K562 (cell line): ENCODE data around the gene PRKCB. TPM values are rescaled to one million over a fixed set of nuclear protein-coding genes. Genes with fewer than 3 reads are reported as not detected.

ENCODE experiments used
- ATAC-seq: fragments of 200-7000 bp; cut with Tn5 transposase; 3 replicates; pipeline ENCODE4 v1.9.1; 2020; ENCODE audit warnings: moderate library complexity
- BruUV-seq: library from RNA; stranded (reverse); fragments of 400-500 nt; replicated peaks from 2 replicates; lab custom pipeline; 2021; lab: Mats Ljungman, UMichigan
- CTCF ChIA-PET: fragments of 300-600 bp; formaldehyde crosslinking; extraction: SDS; loops from one replicate; lab custom pipeline; 2021; ENCODE audit warnings: low intra/inter-chr PET ratio; lab: Yijun Ruan, JAX
- POLR2A ChIA-PET: fragments of 300-600, 350-650 bp; sonication (Branson Sonifier 250); formaldehyde crosslinking; extraction: SDS; loops from one replicate; lab custom pipeline; 2021; ENCODE audit warnings: antibody characterized with exemption, inconsistent platforms; lab: Yijun Ruan, JAX
- DNase-seq, 4 experiments: peaks; one replicate each; pipeline versions ENCODE4 v3.0.0 to v3.0.0-alpha.2; 2011 to 2018; ENCODE audit warnings: low spot score in 3 of 4, mixed read lengths in 3 of 4; ENCODE audit errors: extremely low read depth in 1 of 4
- FAIRE-seq: peaks from 2 replicates; lab custom pipeline; 2011; peaks lifted over from hg19 to GRCh38; lab: Jason Lieb, UNC
- H2AFZ ChIP-seq: 2 replicates; pipeline ENCODE4 v1.6.0; 2011; ENCODE audit warnings: low read depth, low read length, control low read depth, inconsistent platforms
- H3K27ac ChIP-seq: fragments of 200-600 bp; 3 replicates; pipeline ENCODE4 v1.8.0; 2011; ENCODE audit warnings: low read depth, mild to moderate bottlenecking, control low read depth, inconsistent platforms, low read length, moderate library complexity, mixed read lengths; ENCODE audit errors: extremely low read depth
- H3K27me3 ChIP-seq, 2 experiments: fragments of 300-600 bp in 1 of 2; 2 replicates in 1 of 2; 3 replicates in 1 of 2; pipeline versions ENCODE4 v1.6.0 to v1.8.0; 2011; ENCODE audit warnings: inconsistent platforms in 2 of 2, low read length in 2 of 2, mild to moderate bottlenecking in 1 of 2, mixed read lengths in 1 of 2, moderate library complexity in 1 of 2; ENCODE audit not compliant: control insufficient read depth in 2 of 2, insufficient read depth in 2 of 2
- H3K36me3 ChIP-seq: fragments of 300-600 bp; 3 replicates; pipeline ENCODE4 v1.8.0; 2011; ENCODE audit warnings: mild to moderate bottlenecking, low read length, inconsistent platforms; ENCODE audit not compliant: control insufficient read depth, insufficient read depth
- H3K4me1 ChIP-seq, 2 experiments: fragments of 200-600 bp in 1 of 2; replicated peaks in 1 of 2; 2 replicates in 1 of 2; 3 replicates in 1 of 2; pipeline versions ENCODE4 v1.5.1 to v1.8.0; 2011; ENCODE audit warnings: inconsistent platforms in 2 of 2, low read length in 2 of 2, mild to moderate bottlenecking in 1 of 2, mixed read lengths in 1 of 2, moderate library complexity in 1 of 2; ENCODE audit not compliant: control insufficient read depth in 2 of 2, insufficient read depth in 2 of 2
- H3K4me2 ChIP-seq: 2 replicates; pipeline ENCODE4 v1.6.1; 2011; ENCODE audit warnings: low read length, control low read depth, inconsistent platforms, mixed read lengths; ENCODE audit not compliant: insufficient read depth
- H3K4me3 ChIP-seq: fragments of 200-600 bp; sonication (generic), shearing (Covaris generic); 2 replicates; pipeline ENCODE4 v1.5.1; 2016; ENCODE audit warnings: control low read depth, inconsistent platforms
- H3K79me2 ChIP-seq: fragments of 200-600 bp; 3 replicates; pipeline ENCODE4 v1.8.0; 2011; ENCODE audit warnings: low read length, inconsistent platforms; ENCODE audit not compliant: control insufficient read depth, insufficient read depth
- H3K9ac ChIP-seq, 2 experiments: 2 replicates each; pipeline versions ENCODE4 v1.6.0 to v1.6.1; 2011; ENCODE audit warnings: low read depth in 2 of 2, low read length in 2 of 2, control low read depth in 1 of 2, inconsistent platforms in 1 of 2, mild to moderate bottlenecking in 1 of 2, mixed read lengths in 1 of 2; ENCODE audit not compliant: insufficient read depth in 1 of 2
- H3K9me1 ChIP-seq: one replicate; pipeline ENCODE4 v1.6.0; 2011; ENCODE audit warnings: inconsistent platforms, mild to moderate bottlenecking, low read length, moderate library complexity; ENCODE audit not compliant: control insufficient read depth, insufficient read depth
- H3K9me3 ChIP-seq: replicated peaks from 2 replicates; pipeline ENCODE4 v1.5.1; 2011; ENCODE audit warnings: low read depth, low read length, inconsistent platforms; ENCODE audit not compliant: control insufficient read depth, insufficient read depth
- H4K20me1 ChIP-seq: replicated peaks from 2 replicates; pipeline ENCODE4 v1.6.1; 2011; ENCODE audit warnings: low read length, inconsistent platforms, mixed read lengths; ENCODE audit not compliant: control insufficient read depth, insufficient read depth
- GABPA ChIP-seq: fragments of 200-800 bp; sonication (Bioruptor generic); conservative IDR thresholded peaks from 2 replicates; pipeline ENCODE4 v1.6.1; 2016; ENCODE audit warnings: low read depth, missing genetic modification characterization, missing compliant biosample characterization
- GTF2E2 ChIP-seq: fragments of 200-800 bp; sonication (Bioruptor generic); IDR thresholded peaks from 2 replicates; pipeline ENCODE4 v1.6.1; 2016; ENCODE audit warnings: missing genetic modification characterization, missing compliant biosample characterization
- RBM17 ChIP-seq: fragments of 200-400 bp; formaldehyde crosslinking; IDR thresholded peaks from 2 replicates; pipeline ENCODE4 v1.6.1; 2017; ENCODE audit warnings: low read depth, mild to moderate bottlenecking, low read length, borderline replicate concordance
- ZKSCAN8 ChIP-seq: fragments of 200-800 bp; sonication (Bioruptor generic); IDR thresholded peaks from 2 replicates; pipeline ENCODE4 v1.6.1; 2016; ENCODE audit warnings: missing genetic modification characterization, missing compliant biosample characterization
- WGBS: fragments of 100-300 bp; shearing (Covaris generic); methylation state at CpG from one replicate; pipeline ENCODE4 v1.1.6; 2016; ENCODE audit warnings: low coverage, mixed read lengths; ENCODE audit not compliant: insufficient coverage; ENCODE audit errors: missing lambda C conversion rate; 5-methylcytosine and 5-hydroxymethylcytosine counted together
- in situ Hi-C: fragments of 300-500 bp; cut with MboI; formaldehyde crosslinking; loops from 4 replicates; pipeline ENCODE4 v1.15.0; 2018; ENCODE audit warnings: inconsistent platforms, mixed read lengths
- intact Hi-C: fragments of 100-400 bp; cut with micrococcal nuclease; formaldehyde crosslinking; loops from 2 replicates; pipeline ENCODE4 v1.14.2; 2022
- polyA plus RNA-seq, 8 experiments: library from polyadenylated mRNA; depleted of rRNA in 4 of 8; stranded (reverse) in 5 of 8; unstranded in 3 of 8; fragments of >200 nt; fragmentation: Nextera tagmentation in 2 of 8; fragmentation: Illumina TruSeq in 1 of 8; extraction: Ambion mirVana in 2 of 8; extraction: Trizol in 1 of 8; gene quantifications; 2 replicates each; pipeline versions ENCODE4 v1.2.1 to v1.2.3, GENCODE V29; 2011 to 2014; ENCODE audit warnings: inconsistent platforms in 1 of 8, missing spikeins in 1 of 8
- total RNA-seq, 7 experiments: library from RNA; depleted of rRNA in 6 of 7; stranded (reverse); fragments of >200 nt in 6 of 7; fragmentation: Illumina TruSeq in 2 of 7; extraction: Trizol in 2 of 7; gene quantifications; 2 replicates each; pipeline versions ENCODE4 v1.2.1 to v1.2.3, GENCODE V29; 2011 to 2021; ENCODE audit warnings: low replicate concordance in 1 of 7
- TF ChIP-seq, protein P1 (sequence below): fragments of 450-650 bp; IDR thresholded peaks from 2 replicates; pipeline ENCODE4 v1.6.1; 2016; ENCODE audit warnings: antibody characterized with exemption

Gene PRKCB
- total and polyA plus RNA-seq, 9 of the 15 experiments (the other 6 are each of a cell fraction or from before 2014, with no cell fraction given) = 49.9 to 276 (median 148) TPM

DNA sequence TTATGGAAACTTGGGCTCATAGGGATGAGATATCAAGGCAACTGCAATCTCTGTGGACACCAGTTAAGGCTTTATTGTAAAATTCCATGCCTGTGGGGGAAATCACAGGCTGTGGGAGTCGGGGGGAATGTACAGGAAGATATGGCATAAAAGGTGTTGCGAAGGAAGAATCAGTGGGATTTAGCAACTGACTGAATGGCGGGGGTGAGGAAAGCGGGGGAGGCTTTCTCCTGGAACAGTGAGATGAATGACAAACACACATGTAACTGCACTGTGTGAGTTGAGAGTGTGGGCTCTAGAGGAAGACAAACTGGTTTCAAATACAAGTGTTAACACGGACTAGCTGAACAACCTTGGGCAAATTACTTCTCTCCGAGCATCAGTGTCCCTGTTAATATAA, 143.7 kb downstream of the PRKCB start:
- BruUV-seq = no TSS peak
- Histone ChIP-seq H3K27ac (no peak overlapping the region), H3K4me1 (peaks cover 2 to 6% of the 10 kb centered on the region in 2 experiments; a peak in 2 of 5 replicates), H3K4me3 (no peak overlapping the region), H4K20me1 (peaks cover 9% of the 10 kb centered on the region), H3K9ac (no peak overlapping the region), H3K9me3 (no peaks in the 10 kb centered on the region), H3K36me3 (peaks cover 55% of the 10 kb centered on the region; the same call in 2 of the 3 replicates), H3K9me1 (peaks cover 2% of the 10 kb centered on the region), H3K4me2 (no peak overlapping the region), H3K79me2 (peaks cover 87% of the 10 kb centered on the region), H2AFZ (no peak overlapping the region), H3K27me3 (no peaks in the 10 kb centered on the region)
- ChIA-PET CTCF (no interaction called here), POLR2A (interaction anchor here (2.6 kb wide), 1 partner anchor 11 kb away, joined by 12 read pairs; no protein-coding TSS in a partner anchor)
- intact Hi-C loops = no loop called here
- WGBS = 81% methylated on average over 6 of the region's 6 CpGs
- no peak for ATAC-seq
- FAIRE-seq = no peak
- TF ChIP-seq ZKSCAN8 (CRISPR knock-in tag) = no peak
- DNase-seq = no peak
- in situ Hi-C loops = no loop called here

DNA sequence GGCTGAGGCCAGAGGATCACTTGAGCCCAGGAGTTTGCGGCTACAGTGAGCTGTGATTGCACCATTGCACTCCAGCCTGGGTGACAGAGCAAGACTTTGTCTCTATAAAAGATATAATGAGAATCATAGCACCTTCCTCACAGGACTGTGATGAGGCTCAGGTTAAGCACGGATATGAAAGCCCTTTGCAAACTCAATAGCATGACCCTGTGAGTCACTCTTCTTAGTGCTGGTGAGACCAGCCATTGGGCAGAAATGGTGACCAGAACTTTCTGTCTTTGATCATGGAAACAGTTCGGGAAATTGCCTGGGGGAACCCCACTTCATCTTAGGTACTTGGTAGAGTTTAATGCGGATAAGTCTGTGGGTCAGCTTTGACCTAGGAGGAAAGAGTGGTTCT, 144.2 kb downstream of the PRKCB start:
- Histone ChIP-seq H3K4me2 (no peak overlapping the region), H3K4me1 (peaks cover 2 to 6% of the 10 kb centered on the region in 2 experiments; a peak in 2 of 5 replicates), H3K79me2 (peaks cover 87% of the 10 kb centered on the region), H3K9me3 (no peaks in the 10 kb centered on the region), H3K27me3 (no peaks in the 10 kb centered on the region), H3K9me1 (no peaks in the 10 kb centered on the region), H3K9ac (no peak overlapping the region), H2AFZ (no peak overlapping the region), H4K20me1 (peaks cover 9% of the 10 kb centered on the region), H3K36me3 (peaks cover 52% of the 10 kb centered on the region; the same call in 2 of the 3 replicates), H3K4me3 (no peak overlapping the region), H3K27ac (no peak overlapping the region; the same call in 2 of the 3 replicates)
- CTCF ChIA-PET = no interaction called here
- ATAC-seq (no peak; the same call in 1 of the 3 replicates), FAIRE-seq (no peak), DNase-seq (no peak)
- in situ Hi-C loops = no loop called here
- intact Hi-C loops = no loop called here
- TF ChIP-seq GTF2E2 (no peak), GABPA (tag) (no peak), RBM17 (no peak)
- TF ChIP-seq, protein P1, sequence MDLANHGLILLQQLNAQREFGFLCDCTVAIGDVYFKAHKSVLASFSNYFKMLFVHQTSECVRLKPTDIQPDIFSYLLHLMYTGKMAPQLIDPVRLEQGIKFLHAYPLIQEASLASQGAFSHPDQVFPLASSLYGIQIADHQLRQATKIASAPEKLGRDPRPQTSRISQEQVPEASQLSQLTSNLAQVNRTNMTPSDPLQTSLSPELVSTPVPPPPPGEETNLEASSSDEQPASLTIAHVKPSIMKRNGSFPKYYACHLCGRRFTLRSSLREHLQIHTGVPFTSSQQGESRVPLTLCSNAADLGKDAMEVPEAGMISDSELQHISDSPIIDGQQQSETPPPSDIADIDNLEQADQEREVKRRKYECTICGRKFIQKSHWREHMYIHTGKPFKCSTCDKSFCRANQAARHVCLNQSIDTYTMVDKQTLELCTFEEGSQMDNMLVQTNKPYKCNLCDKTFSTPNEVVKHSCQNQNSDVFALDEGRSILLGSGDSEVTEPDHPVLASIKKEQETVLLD = no peak
- 76% methylated on average over 4 of the region's 4 CpGs for WGBS
- no TSS peak for BruUV-seq
- POLR2A ChIA-PET = no interaction called here
